B cell (primary cell): ENCODE data around the gene PPP2R5C. TPM values are rescaled to one million over a fixed set of nuclear protein-coding genes. Genes with fewer than 3 reads are reported as not detected.

Experiments
- ATAC-seq: fragments of 200-7000 bp; cut with Tn5 transposase; one replicate; pipeline ENCODE4 v1.10.0; 2021; ENCODE audit warnings: low read depth, mild to moderate bottlenecking, moderate number of reproducible peaks, moderate library complexity
- CTCF ChIA-PET: fragments of 350-600 bp; sonication (Branson Sonifier 250); formaldehyde crosslinking; loops from one replicate; lab custom pipeline; 2021; ENCODE audit warnings: antibody characterized with exemption, inconsistent platforms; lab: Charles Lee
- POLR2A ChIA-PET: fragments of 350-600 bp; sonication (Branson Sonifier 250); formaldehyde crosslinking; loops from one replicate; lab custom pipeline; 2021; ENCODE audit warnings: antibody characterized with exemption; lab: Charles Lee
- DNase-seq: peaks from one replicate; pipeline ENCODE4 v3.0.0; 2013
- H2AFZ ChIP-seq: 2 replicates; pipeline ENCODE4 v1.6.1; 2012; ENCODE audit warnings: mild to moderate bottlenecking, low read depth, low read length; ENCODE audit not compliant: insufficient read depth, poor library complexity, severe bottlenecking
- H3K27ac ChIP-seq, 2 donors: 1 replicate in 1 of 2; 2 replicates in 1 of 2; pipeline ENCODE4 v1.5.1; 2012 to 2013; ENCODE audit warnings: low read length in 2 of 2, mild to moderate bottlenecking in 2 of 2, moderate library complexity in 1 of 2
- H3K27me3 ChIP-seq, 4 experiments: fragments of 200-600 bp in 1 of 4; sonication (generic) in 1 of 4; replicated peaks in 1 of 4; 1 replicate in 2 of 4; 2 replicates in 2 of 4; pipeline versions ENCODE4 v1.6.1 to v1.7.0; 2013 to 2016; ENCODE audit warnings: low read length in 3 of 4, mild to moderate bottlenecking in 2 of 4, mixed read lengths in 1 of 4, moderate library complexity in 1 of 4; ENCODE audit not compliant: insufficient read depth in 4 of 4, control insufficient read depth in 3 of 4; ENCODE audit errors: control extremely low read depth in 1 of 4
- H3K36me3 ChIP-seq, 2 experiments: replicated peaks in 1 of 2; 1 replicate in 1 of 2; 2 replicates in 1 of 2; pipeline versions ENCODE4 v1.6.1 to v1.7.1; 2013; ENCODE audit warnings: low read length in 1 of 2; ENCODE audit not compliant: insufficient read depth in 2 of 2, control insufficient read depth in 1 of 2; ENCODE audit errors: control extremely low read depth in 1 of 2, extremely low read depth in 1 of 2
- H3K4me1 ChIP-seq, 2 donors: fragments of 200-600 bp in 1 of 2; sonication (generic) in 1 of 2; 1 replicate in 1 of 2; 2 replicates in 1 of 2; pipeline versions ENCODE4 v1.5.1 to v1.6.1; 2013 to 2017; ENCODE audit warnings: low read length in 2 of 2; ENCODE audit not compliant: control insufficient read depth in 2 of 2, insufficient read depth in 2 of 2
- H3K4me2 ChIP-seq: replicated peaks from 2 replicates; pipeline ENCODE3; 2012; ENCODE audit warnings: mild to moderate bottlenecking, low read depth, low read length; ENCODE audit not compliant: poor library complexity, severe bottlenecking
- H3K4me3 ChIP-seq, 5 experiments: fragments of 200-600 bp in 1 of 5; sonication (generic) in 1 of 5; 1 replicate in 3 of 5; 2 replicates in 2 of 5; pipeline versions ENCODE4 v1.5.1 to v1.7.0; 2011 to 2016; ENCODE audit warnings: low read length in 4 of 5, mild to moderate bottlenecking in 4 of 5, low read depth in 2 of 5, control low read depth in 1 of 5, moderate library complexity in 1 of 5; ENCODE audit not compliant: insufficient read depth in 1 of 5; ENCODE audit errors: control extremely low read depth in 1 of 5, extremely low read depth in 1 of 5
- H3K79me2 ChIP-seq: fragments of 200-600 bp; sonication (generic); one replicate; pipeline ENCODE4 v1.6.0; 2016; ENCODE audit warnings: low read length; ENCODE audit not compliant: control insufficient read depth, insufficient read depth
- H3K9ac ChIP-seq: fragments of 200-600 bp; sonication (generic); 2 replicates; pipeline ENCODE4 v1.6.1; 2017; ENCODE audit warnings: mild to moderate bottlenecking, low read length, moderate library complexity
- H3K9me3 ChIP-seq, 3 donors: one replicate each; pipeline versions ENCODE4 v1.6.1 to v1.7.1; 2013; ENCODE audit warnings: low read length in 2 of 3; ENCODE audit not compliant: control insufficient read depth in 2 of 3, insufficient read depth in 1 of 3; ENCODE audit errors: control extremely low read depth in 1 of 3
- H4K20me1 ChIP-seq: 2 replicates; pipeline ENCODE4 v1.6.0; 2012; ENCODE audit warnings: mild to moderate bottlenecking, low read length; ENCODE audit not compliant: insufficient read depth, control insufficient read depth, poor library complexity, severe bottlenecking
- H3K27ac Mint-ChIP-seq: one replicate; pipeline ENCODE4 v1.8.0; 2021; ENCODE audit warnings: mixed read lengths
- H3K27me3 Mint-ChIP-seq: one replicate; pipeline ENCODE4 v1.8.0; 2021; ENCODE audit warnings: mixed read lengths
- H3K4me1 Mint-ChIP-seq: one replicate; pipeline ENCODE4 v1.8.0; 2021; ENCODE audit warnings: mixed read lengths
- H3K4me3 Mint-ChIP-seq: one replicate; pipeline ENCODE4 v1.8.0; 2021; ENCODE audit warnings: mixed read lengths
- H3K9me3 Mint-ChIP-seq: one replicate; pipeline ENCODE4 v1.8.0; 2022; ENCODE audit warnings: mixed read lengths; ENCODE audit not compliant: insufficient read depth
- CTCF ChIP-seq: fragments of 200-600 bp; IDR thresholded peaks from one replicate; pipeline ENCODE4 v1.8.0; 2022; ENCODE audit warnings: antibody characterized with exemption, mild to moderate bottlenecking
- EZH2 ChIP-seq: IDR thresholded peaks from 2 replicates; pipeline ENCODE4 v1.6.1; 2012; ENCODE audit warnings: borderline replicate concordance, low read depth, mild to moderate bottlenecking, moderate library complexity, low read length; ENCODE audit not compliant: insufficient read depth, poor library complexity, severe bottlenecking
- WGBS: methylation state at CpG from one replicate; pipeline ENCODE4 v1.1.5; 2013; ENCODE audit warnings: missing lambda C conversion rate; ENCODE audit not compliant: insufficient coverage; 5-methylcytosine and 5-hydroxymethylcytosine counted together
- intact Hi-C: fragments of 100-400 bp; cut with micrococcal nuclease; formaldehyde crosslinking; loops from one replicate; pipeline ENCODE4 v1.10.0; 2022
- polyA plus RNA-seq: library from polyadenylated mRNA; depleted of rRNA; stranded (reverse); fragments of >200 nt; gene quantifications from 2 replicates; pipeline ENCODE4 v1.2.3, GENCODE V29; 2012
- total RNA-seq, 2 donors: library from RNA; stranded (reverse); fragments of 120-200 nt in 1 of 2; gene quantifications; 1 replicate in 1 of 2; 2 replicates in 1 of 2; pipeline versions ENCODE4 v1.2.3 to v1.2.4, GENCODE V29; 2013 to 2022

PPP2R5C gene
- total and polyA plus RNA-seq, 2 donors (not counting 1 experiment from before 2014, with no cell fraction given) = 91.7 to 330 TPM

DNA sequence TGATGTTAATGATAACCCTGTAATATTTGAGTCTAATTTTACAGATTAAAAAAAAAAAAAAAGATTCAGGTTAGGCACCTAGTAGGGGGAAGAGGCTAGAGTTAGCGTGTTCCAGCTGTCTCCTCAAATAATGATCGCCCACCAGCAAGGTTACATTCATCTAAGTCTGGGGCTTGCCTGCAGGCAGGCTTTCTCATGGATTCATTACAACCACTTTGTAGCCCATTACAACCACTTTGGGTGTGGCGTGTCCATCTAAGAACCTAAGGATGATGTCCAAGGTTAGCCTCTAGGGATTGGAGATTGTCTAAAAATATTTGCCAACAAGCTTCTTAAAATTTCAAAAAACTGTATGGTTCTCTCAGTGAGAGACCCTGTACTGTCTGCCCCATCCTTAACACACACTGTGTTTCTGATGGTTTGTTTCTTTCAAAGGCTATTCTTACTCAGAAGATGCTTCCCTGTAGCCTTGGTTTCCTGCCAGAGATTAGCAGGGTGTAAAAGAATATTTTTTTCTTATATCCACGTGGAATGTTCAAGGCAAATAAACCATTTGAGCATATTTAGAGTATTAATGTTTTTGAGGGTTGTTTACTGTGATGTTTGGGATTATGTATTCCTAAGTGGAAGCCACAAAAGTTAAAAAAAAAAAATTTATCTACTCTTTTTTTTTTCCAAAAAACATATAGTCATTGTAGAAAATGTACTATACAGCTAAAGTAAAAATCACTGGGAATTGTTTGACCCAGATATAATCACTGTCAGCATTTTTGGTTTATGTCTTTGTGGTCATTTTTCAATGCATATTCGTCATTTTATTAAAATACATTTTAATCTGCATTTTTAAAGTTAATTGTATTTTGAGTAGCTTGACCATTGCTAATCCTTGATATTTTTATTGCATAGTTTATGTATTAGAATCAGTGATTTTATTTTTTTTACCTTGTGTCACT is 204.5 kb downstream of the PPP2R5C start:
- TF ChIP-seq EZH2 (no peak), CTCF (no peak)
- no peaks in the 10 kb centered on the region for H3K9me3 Mint-ChIP-seq
- Histone ChIP-seq H3K79me2 (peaks cover 66% of the 10 kb centered on the region), H3K27ac (peak overlapping the region in 1 of 2 donors; percentile 72), H3K4me3 (peak overlapping the region in 4 of 5 experiments; percentile 93 to 97 (median 95)), H3K36me3 (peaks cover 1 to 7% of the 10 kb centered on the region in 2 experiments), H3K27me3 (no peaks in the 10 kb centered on the region), H3K4me1 (peaks cover 12 to 30% of the 10 kb centered on the region in 2 donors), H3K9me3 (no peaks in the 10 kb centered on the region), H4K20me1 (peaks cover 21% of the 10 kb centered on the region), H2AFZ (peak overlapping the region; percentile 81), H3K4me2 (peak overlapping the region; percentile 88), H3K9ac (peak overlapping the region; percentile 89)
- no CpG with 5 or more reads among the region's 5 CpGs for WGBS
- DNase-seq (no peak), ATAC-seq (no peak)
- intact Hi-C loops = loop anchor here (2.0 kb wide), 1 partner anchor 15 kb away; no protein-coding TSS in a partner anchor
- no peaks in the 10 kb centered on the region for H3K27me3 Mint-ChIP-seq
- peak overlapping the region; percentile 90 for H3K27ac Mint-ChIP-seq
- H3K4me3 Mint-ChIP-seq = peak overlapping the region; percentile 91
- ChIA-PET CTCF (interaction anchor here (0.5 to 1.7 kb wide), 7 partner anchors 15 to 351 kb away, joined by 3 to 7 read pairs (median 3); no protein-coding TSS in a partner anchor), POLR2A (interaction anchor here (0.6 to 2.3 kb wide), 4 partner anchors 18 to 340 kb away, joined by 4 to 6 read pairs (median 4); no protein-coding TSS in a partner anchor)
- peaks cover 45% of the 10 kb centered on the region for H3K4me1 Mint-ChIP-seq
